Measurements from ENCODE around the gene SPRR5.

Gene SPRR5

DNA sequence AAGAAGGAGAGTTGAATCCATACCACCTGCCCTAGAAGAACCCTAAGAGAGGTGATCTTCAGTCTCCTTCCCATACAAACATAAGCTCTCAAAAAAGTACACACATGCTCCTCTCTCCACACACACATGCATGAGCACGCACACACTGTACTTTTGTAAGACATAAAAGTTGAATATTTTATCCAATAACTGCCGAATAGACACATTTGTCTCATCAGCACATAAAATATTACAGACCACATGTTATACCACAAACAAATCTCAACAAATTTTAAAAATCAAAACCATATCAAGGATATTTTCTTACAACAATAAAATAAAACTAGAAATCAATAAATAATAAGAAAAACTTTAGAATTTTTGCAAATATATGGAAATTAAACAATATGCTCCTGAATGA, 39.6 kb downstream of the SPRR5 start:
- DNase-seq: no peak

DNA sequence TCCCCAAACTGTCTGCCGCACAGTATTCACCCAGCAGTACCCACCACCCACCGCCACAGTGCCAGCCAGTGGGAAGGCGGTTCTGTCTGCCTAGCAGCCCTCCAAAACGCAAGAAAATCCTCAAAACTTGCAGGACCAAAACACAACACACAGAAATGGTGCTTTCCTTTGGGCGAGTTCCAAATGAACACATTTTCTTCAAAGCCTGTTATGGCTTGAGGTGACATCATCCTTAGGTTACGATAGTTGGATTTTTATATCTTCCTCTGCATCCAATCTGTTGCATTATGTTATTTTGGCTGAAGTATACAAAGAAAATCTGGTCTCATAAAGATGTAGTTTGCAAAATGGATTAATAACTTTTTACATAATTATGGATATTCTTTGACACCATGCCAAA, 46.2 kb downstream of the SPRR5 start:
- DNase-seq: no peak

DNA sequence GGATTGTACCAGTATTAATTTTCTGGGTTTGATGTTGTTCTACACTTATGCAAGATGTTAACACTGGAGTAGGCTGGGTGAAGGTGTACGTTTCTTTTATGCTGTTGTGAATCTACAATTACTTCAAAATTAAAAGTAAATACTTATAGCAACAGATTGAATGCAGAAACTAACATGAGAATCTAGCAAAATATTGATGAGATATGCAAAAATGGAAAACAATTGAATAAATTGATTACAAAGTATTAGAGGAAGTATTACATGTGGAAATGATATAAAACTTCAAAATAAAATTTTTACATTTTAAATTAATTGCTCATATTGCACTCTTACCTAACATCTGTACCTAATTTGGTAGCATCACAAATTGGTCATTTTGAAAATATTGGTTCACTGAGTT, 48.8 kb downstream of the SPRR5 start:
- no peak for DNase-seq

DNA sequence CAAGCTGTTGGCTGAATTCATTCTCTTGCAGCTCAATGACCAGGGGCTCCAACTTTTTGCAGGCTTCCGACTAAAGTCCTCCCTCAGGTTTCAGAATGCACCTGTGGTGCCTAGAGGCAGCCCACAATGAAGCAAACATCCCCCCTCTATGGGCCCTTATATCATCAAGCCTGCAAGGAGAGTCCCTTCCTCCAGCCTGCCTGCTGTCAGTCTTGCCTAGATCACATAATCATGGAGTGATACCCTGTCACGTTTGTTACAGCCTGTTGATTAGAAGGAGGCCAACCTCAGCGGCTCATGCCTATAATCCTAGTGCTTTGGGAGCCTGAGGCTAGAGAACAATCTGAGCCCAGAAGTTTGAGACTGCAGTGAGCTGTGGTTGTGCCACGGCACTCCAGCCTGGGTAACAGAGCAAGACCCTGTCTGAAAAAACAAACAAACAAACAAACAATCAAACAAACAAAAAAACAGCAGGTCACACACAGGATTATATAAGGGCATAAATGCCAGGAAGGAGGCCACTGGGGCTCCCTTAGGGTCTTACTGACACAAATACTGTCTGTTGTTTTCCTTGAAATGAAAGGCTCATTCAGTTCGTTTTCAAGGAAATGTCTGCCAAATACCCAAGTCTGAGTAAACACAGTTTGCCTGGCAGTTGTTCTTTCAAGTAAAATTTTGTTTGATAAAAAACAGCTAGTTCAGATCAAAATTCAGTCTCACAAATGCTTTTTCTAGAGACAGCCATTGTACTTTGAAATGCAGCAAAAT, 49.8 kb downstream of the SPRR5 start:
- DNase-seq: no peak

DNA sequence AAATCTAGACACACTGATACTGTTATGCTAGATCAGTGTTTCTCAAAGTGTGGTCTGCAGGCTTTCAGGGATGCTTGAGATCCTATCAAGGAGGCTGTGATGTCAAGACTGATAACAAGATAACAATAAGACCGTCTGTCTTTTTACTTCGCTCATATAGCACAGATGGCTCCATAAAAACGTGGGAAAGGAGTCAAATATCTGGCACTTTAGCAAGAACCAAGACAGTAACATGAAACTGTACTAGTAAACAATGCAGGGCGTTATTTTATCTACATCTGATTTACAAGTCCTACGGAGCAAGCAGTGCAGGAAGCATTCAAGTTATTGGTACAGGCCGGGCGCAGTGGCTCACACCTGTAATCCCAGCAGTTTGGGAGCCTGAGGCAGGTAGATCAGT, 50.9 kb downstream of the SPRR5 start:
- no peak for DNase-seq

DNA sequence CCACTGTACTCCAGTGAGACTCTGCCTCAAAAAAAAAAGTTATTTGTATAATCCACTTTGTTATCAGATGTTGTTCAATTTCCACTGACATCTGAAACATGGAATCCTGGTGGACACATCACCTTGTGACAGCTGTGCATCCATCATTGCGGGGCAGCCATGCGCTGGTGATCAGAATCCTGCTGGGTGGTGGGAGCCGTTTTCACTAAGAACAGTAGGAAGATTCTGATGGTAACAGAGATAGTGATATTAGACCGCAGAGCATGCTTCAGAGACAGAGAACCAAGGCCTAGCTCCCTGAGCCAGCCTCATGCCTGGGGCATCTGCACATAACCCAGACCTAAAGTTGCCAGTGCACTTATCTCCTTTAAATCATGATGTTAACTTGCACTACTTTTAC, 51.5 kb downstream of the SPRR5 start:
- DNase-seq: no peak
